ENCODE data around the gene DDRGK1. TPM values are rescaled to one million over a fixed set of nuclear protein-coding genes. Genes with fewer than 3 reads are reported as not detected.

DDRGK1 gene
- total RNA-seq, 4 donors from 2014 or later = 37.7 to 74.9 (median 40.1) TPM

- intact Hi-C loops (cut with DNase I; ENCODE audit: low total_unique reads) = no loop called here
- Histone ChIP-seq H3K9me3 (no peaks in the 10 kb centered on the region), H3K27me3 (no peaks in the 10 kb centered on the region), H3K36me3 (no peaks in the 10 kb centered on the region), H3K4me3 (no peak overlapping the region), H3K27ac (no peak overlapping the region), H3K4me1 (no peaks in the 10 kb centered on the region)
- DNase-seq = no peak
- TF ChIP-seq CTCF (IDR thresholded peaks at IDR 0.05) = no peak
- no peak for TF ChIP-seq POLR2A (IDR thresholded peaks at IDR 0.05)
These were observed 8.7 kb upstream of the DDRGK1 start for GRCh38 chr20:3213226-3213625.

GRCh38 chr20:3210346-3210745 lies 5.9 kb upstream of the DDRGK1 start:
- Histone ChIP-seq H3K27ac (no peak overlapping the region), H3K27me3 (no peaks in the 10 kb centered on the region)
- intact Hi-C loops (cut with DNase I; ENCODE audit: low total_unique reads) = no loop called here

GRCh38 chr20:3209946-3210317 lies 5.5 kb upstream of the DDRGK1 start:
- H3K27me3 ChIP-seq = no peaks in the 10 kb centered on the region
- H3K36me3 ChIP-seq = no peaks in the 10 kb centered on the region
- no peak for DNase-seq
- no peaks in the 10 kb centered on the region for H3K4me1 ChIP-seq
- intact Hi-C loops (cut with DNase I; ENCODE audit: low total_unique reads) = no loop called here
- no peaks in the 10 kb centered on the region for H3K9me3 ChIP-seq
- peak overlapping the region; percentile 75 to 97 for H3K4me3 ChIP-seq
- TF ChIP-seq CTCF (IDR thresholded peaks at IDR 0.05) = no peak
- TF ChIP-seq POLR2A (IDR thresholded peaks at IDR 0.05) = no peak
- peak overlapping the region; percentile 84 to 87 for H3K27ac ChIP-seq

More at GRCh38 chr20:3210346-3210745, 5.9 kb upstream of the DDRGK1 start:
- Histone ChIP-seq H3K4me1 (no peaks in the 10 kb centered on the region), H3K9me3 (no peaks in the 10 kb centered on the region), H3K4me3 (peak overlapping the region; percentile 75 to 97), H3K36me3 (no peaks in the 10 kb centered on the region)
- TF ChIP-seq CTCF (IDR thresholded peaks at IDR 0.05) = no peak
- no peak for TF ChIP-seq POLR2A (IDR thresholded peaks at IDR 0.05)
- no peak for DNase-seq

DNA sequence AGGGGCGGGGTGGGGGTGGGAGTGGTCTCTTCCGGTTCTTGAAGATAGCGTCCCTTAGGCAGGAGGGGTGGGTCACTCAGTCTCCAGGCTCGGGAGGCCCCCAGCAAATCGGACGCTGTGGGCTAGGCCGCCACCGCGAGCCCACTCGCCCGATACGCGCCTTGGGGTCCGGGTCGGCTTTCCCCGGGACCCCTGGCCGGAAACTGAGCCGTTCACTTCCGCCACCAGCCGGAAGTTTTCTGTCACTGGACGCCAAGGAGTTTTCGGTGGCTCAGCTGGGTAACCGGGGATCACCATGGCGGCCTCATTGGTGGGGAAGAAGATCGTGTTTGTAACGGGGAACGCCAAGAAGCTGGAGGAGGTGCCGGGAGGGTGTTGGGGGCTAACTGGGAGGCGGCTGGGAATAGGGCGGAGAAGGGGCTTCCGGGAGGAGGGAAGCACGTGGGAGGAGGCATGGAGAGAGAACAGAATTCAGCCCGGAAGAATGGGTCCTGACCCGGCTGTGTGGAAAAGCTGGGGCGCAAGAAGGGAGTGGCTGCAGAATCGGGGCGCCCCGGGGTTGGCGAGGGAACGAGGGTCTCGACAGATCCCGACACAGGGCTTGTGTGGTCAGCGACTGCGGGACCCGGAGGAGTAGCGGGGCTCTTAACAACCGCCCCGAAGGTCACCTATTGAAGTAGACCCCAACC lies 4.9 kb upstream of the DDRGK1 start, which contains the start of gene ITPA:
Gene ITPA, plus strand, starts transcription at position 242 of the 689 bp plus-strand sequence. Its CDS starts 54 bp downstream, at position 296.
- Histone ChIP-seq H3K36me3 (no peaks in the 10 kb centered on the region), H3K4me1 (no peaks in the 10 kb centered on the region), H3K4me3 (peak within 1 kb of the TSS; percentile 75 to 97), H3K27me3 (no peaks in the 10 kb centered on the region), H3K9me3 (no peaks in the 10 kb centered on the region), H3K27ac (peak within 1 kb of the TSS; percentile 84 to 87)
- no peak for TF ChIP-seq CTCF (IDR thresholded peaks at IDR 0.05)
- intact Hi-C loops (cut with DNase I; ENCODE audit: low total_unique reads) = no loop called here
- DNase-seq = peak; percentile 34 to 45

- intact Hi-C loops (cut with DNase I; ENCODE audit: low total_unique reads) = no loop called here
- DNase-seq = no peak
- Histone ChIP-seq H3K27ac (peak overlapping the region; percentile 84 to 87), H3K9me3 (no peaks in the 10 kb centered on the region), H3K36me3 (no peaks in the 10 kb centered on the region), H3K4me1 (no peaks in the 10 kb centered on the region), H3K4me3 (peak overlapping the region; percentile 75 to 97), H3K27me3 (no peaks in the 10 kb centered on the region)
- TF ChIP-seq POLR2A (IDR thresholded peaks at IDR 0.05) (no peak), CTCF (IDR thresholded peaks at IDR 0.05) (no peak)
These were observed 4.3 kb upstream of the DDRGK1 start for GRCh38 chr20:3208786-3209256.

Measured in uterus (tissue), 4 donors.